ENCODE results near the gene KRT33B. TPM values are rescaled to one million over a fixed set of nuclear protein-coding genes. Genes with fewer than 3 reads are reported as not detected.

Gene KRT33B
- total and polyA plus RNA-seq, 2 of the 13 experiments (the other 11 are each of a cell fraction or from before 2014, with no cell fraction given) = not detected

- Histone ChIP-seq H3K9ac (ENCODE audit: insufficient read depth, low read depth, low read length) (no peak overlapping the region), H3K27ac (ENCODE audit: extremely low read length, insufficient read depth, low read length) (no peak overlapping the region), H3K9me3 (ENCODE audit: low read length) (no peaks in the 10 kb centered on the region), H3K36me3 (replicated peaks in 1 of 2; ENCODE audit: control insufficient read depth in 1 of 2, insufficient read depth in 2 of 2, low read length in 2 of 2) (no peaks in the 10 kb centered on the region), H3K4me1 (ENCODE audit: insufficient read depth, low read length) (peaks cover 42% of the 10 kb centered on the region), H3K79me2 (ENCODE audit: insufficient read depth, low read length) (no peaks in the 10 kb centered on the region), H3K4me3 (replicated peaks in 1 of 3; ENCODE audit: insufficient read depth in 1 of 3, low read depth in 2 of 3, low read length in 3 of 3) (no peak overlapping the region), H4K20me1 (ENCODE audit: insufficient read depth, low read length) (no peaks in the 10 kb centered on the region), H3K4me2 (ENCODE audit: low read depth, low read length) (no peak overlapping the region), H2AFZ (ENCODE audit: low read length) (no peak overlapping the region), H3K27me3 (ENCODE audit: control insufficient read depth in 1 of 2, insufficient read depth in 2 of 2, low read length in 2 of 2) (no peaks in the 10 kb centered on the region; a peak in 1 of 5 replicates)
- no peak for DNase-seq (ENCODE audit: low spot score)
- 88% methylated on average over 18 of the region's 20 CpGs for WGBS (ENCODE audit: low lambda C conversion rate)
- in situ Hi-C loops (cut with HindIII; ENCODE audit: extremely low pct_ligation_motif_present, low pct_unique_long_range_greater_than_20kb) (no loop called here), intact Hi-C loops (cut with micrococcal nuclease; ENCODE audit: unreplicated experiment) (loop anchor here (10.0 kb wide), 1 partner anchor 124 kb away; no protein-coding TSS in a partner anchor)
- BruUV-seq (replicated peaks) = no TSS peak
- no peak for ATAC-seq
- ChIA-PET POLR2A (no interaction called here), CTCF (ENCODE audit: low intra/inter-chr PET ratio, low total read pairs) (no interaction called here)
- no peak for FAIRE-seq
- no peak for TF ChIP-seq ZNF292 (CRISPR knock-in tag; IDR thresholded peaks at IDR 0.05; ENCODE audit: borderline replicate concordance, low read depth)
- no peak for TF ChIP-seq RXRB (CRISPR knock-in tag; IDR thresholded peaks at IDR 0.05; ENCODE audit: borderline replicate concordance)
- TF ChIP-seq, protein P1, sequence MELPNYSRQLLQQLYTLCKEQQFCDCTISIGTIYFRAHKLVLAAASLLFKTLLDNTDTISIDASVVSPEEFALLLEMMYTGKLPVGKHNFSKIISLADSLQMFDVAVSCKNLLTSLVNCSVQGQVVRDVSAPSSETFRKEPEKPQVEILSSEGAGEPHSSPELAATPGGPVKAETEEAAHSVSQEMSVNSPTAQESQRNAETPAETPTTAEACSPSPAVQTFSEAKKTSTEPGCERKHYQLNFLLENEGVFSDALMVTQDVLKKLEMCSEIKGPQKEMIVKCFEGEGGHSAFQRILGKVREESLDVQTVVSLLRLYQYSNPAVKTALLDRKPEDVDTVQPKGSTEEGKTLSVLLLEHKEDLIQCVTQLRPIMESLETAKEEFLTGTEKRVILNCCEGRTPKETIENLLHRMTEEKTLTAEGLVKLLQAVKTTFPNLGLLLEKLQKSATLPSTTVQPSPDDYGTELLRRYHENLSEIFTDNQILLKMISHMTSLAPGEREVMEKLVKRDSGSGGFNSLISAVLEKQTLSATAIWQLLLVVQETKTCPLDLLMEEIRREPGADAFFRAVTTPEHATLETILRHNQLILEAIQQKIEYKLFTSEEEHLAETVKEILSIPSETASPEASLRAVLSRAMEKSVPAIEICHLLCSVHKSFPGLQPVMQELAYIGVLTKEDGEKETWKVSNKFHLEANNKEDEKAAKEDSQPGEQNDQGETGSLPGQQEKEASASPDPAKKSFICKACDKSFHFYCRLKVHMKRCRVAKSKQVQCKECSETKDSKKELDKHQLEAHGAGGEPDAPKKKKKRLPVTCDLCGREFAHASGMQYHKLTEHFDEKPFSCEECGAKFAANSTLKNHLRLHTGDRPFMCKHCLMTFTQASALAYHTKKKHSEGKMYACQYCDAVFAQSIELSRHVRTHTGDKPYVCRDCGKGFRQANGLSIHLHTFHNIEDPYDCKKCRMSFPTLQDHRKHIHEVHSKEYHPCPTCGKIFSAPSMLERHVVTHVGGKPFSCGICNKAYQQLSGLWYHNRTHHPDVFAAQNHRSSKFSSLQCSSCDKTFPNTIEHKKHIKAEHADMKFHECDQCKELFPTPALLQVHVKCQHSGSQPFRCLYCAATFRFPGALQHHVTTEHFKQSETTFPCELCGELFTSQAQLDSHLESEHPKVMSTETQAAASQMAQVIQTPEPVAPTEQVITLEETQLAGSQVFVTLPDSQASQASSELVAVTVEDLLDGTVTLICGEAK (IDR thresholded peaks at IDR 0.05) = no peak
- TF ChIP-seq, protein P1 (CRISPR knock-in tag; IDR thresholded peaks at IDR 0.05) = peak; percentile 97
- no peak for TF ChIP-seq SP1 (IDR thresholded peaks at IDR 0.05)
- TF ChIP-seq SP1 (CRISPR knock-in tag; IDR thresholded peaks at IDR 0.05) = no peak
- TF ChIP-seq POLR2AphosphoS5 (IDR thresholded peaks at IDR 0.05; ENCODE audit: low read depth, low read length) = no peak
- TF ChIP-seq ZNF558 (CRISPR knock-in tag; IDR thresholded peaks at IDR 0.05; ENCODE audit: borderline replicate concordance) = no peak
These were observed 41.6 kb upstream of the KRT33B start for GRCh38 chr17:41411072-41411840.
